ENCODE measurements around the gene CAPNS2.

The CAPNS2 gene

GRCh38 chr16:55532227-55532626 lies 34.3 kb upstream of the CAPNS2 start:
- no peak overlapping the region for H3K27ac ChIP-seq (replicated peaks)
- TF ChIP-seq, protein P1, sequence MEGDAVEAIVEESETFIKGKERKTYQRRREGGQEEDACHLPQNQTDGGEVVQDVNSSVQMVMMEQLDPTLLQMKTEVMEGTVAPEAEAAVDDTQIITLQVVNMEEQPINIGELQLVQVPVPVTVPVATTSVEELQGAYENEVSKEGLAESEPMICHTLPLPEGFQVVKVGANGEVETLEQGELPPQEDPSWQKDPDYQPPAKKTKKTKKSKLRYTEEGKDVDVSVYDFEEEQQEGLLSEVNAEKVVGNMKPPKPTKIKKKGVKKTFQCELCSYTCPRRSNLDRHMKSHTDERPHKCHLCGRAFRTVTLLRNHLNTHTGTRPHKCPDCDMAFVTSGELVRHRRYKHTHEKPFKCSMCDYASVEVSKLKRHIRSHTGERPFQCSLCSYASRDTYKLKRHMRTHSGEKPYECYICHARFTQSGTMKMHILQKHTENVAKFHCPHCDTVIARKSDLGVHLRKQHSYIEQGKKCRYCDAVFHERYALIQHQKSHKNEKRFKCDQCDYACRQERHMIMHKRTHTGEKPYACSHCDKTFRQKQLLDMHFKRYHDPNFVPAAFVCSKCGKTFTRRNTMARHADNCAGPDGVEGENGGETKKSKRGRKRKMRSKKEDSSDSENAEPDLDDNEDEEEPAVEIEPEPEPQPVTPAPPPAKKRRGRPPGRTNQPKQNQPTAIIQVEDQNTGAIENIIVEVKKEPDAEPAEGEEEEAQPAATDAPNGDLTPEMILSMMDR (IDR thresholded peaks at IDR 0.05; ENCODE audit: insufficient read depth, low read length), result no peak
- TF ChIP-seq REST (IDR thresholded peaks at IDR 0.05; ENCODE audit: insufficient replicate concordance, low read depth) (no peak), GABPA (IDR thresholded peaks at IDR 0.05; ENCODE audit: low read depth) (no peak), POLR2AphosphoS5 (IDR thresholded peaks at IDR 0.05; ENCODE audit: low read depth) (no peak), SPI1 (IDR thresholded peaks at IDR 0.05; ENCODE audit: borderline replicate concordance, low read depth) (no peak)
- DNase-seq (ENCODE audit: low read depth in 1 of 2, low spot score in 1 of 2), result no peak
- no peak overlapping the region for H3K4me3 ChIP-seq (replicated peaks; ENCODE audit: insufficient read depth, low read length)
- no peaks in the 10 kb centered on the region for H3K27me3 ChIP-seq (ENCODE audit: insufficient read depth, poor library complexity, severe bottlenecking)

- Histone ChIP-seq H3K27ac (replicated peaks) (no peak overlapping the region), H3K27me3 (ENCODE audit: insufficient read depth, poor library complexity, severe bottlenecking) (no peaks in the 10 kb centered on the region), H3K4me3 (replicated peaks; ENCODE audit: insufficient read depth, low read length) (no peak overlapping the region)
- TF ChIP-seq, protein P1 (IDR thresholded peaks at IDR 0.05; ENCODE audit: insufficient read depth, low read length), result no peak
- TF ChIP-seq GABPA (IDR thresholded peaks at IDR 0.05; ENCODE audit: low read depth) (no peak), SPI1 (IDR thresholded peaks at IDR 0.05; ENCODE audit: borderline replicate concordance, low read depth) (no peak), REST (IDR thresholded peaks at IDR 0.05; ENCODE audit: insufficient replicate concordance, low read depth) (no peak), POLR2AphosphoS5 (IDR thresholded peaks at IDR 0.05; ENCODE audit: low read depth) (no peak)
- no peak for DNase-seq (ENCODE audit: low read depth in 1 of 2, low spot score in 1 of 2)
Measured at GRCh38 chr16:55534756-55535155, 31.7 kb upstream of the CAPNS2 start.

DNA sequence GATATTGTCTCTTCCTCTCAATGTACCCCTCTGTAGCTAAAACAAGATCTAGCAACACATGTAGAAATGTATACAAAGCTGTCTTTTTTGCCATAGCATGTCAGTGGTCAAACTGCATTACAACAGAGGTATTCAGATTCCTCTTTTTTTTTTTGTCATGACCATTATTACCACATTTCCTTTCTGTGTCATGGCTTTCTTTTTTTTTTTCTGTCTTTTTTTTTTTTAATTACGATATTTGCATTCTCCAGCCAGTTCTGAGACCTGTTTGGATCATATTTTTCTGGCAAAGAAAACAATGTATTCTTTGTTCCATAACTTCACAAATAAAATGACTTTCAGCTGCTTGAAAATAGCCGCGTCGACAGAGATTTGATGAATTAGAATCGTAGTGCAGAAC lies 27.4 kb upstream of the CAPNS2 start:
- TF ChIP-seq SPI1 (IDR thresholded peaks at IDR 0.05; ENCODE audit: borderline replicate concordance, low read depth) (peak; percentile 50; the same call in 1 of the 2 replicates), POLR2AphosphoS5 (IDR thresholded peaks at IDR 0.05; ENCODE audit: low read depth) (no peak), GABPA (IDR thresholded peaks at IDR 0.05; ENCODE audit: low read depth) (no peak)
- peak overlapping the region; percentile 78 for H3K27ac ChIP-seq (replicated peaks)
- no peak overlapping the region for H3K4me3 ChIP-seq (replicated peaks; ENCODE audit: insufficient read depth, low read length)
- DNase-seq (ENCODE audit: low read depth in 1 of 2, low spot score in 1 of 2), result peak in 1 of 2 experiments; percentile 58
- H3K27me3 ChIP-seq (ENCODE audit: insufficient read depth, poor library complexity, severe bottlenecking), result no peaks in the 10 kb centered on the region

GRCh38 chr16:55539488-55539887 lies 27.0 kb upstream of the CAPNS2 start:
- no peaks in the 10 kb centered on the region for H3K27me3 ChIP-seq (ENCODE audit: insufficient read depth, poor library complexity, severe bottlenecking)

More at GRCh38 chr16:55539488-55539887, 27.0 kb upstream of the CAPNS2 start:
- peak in 1 of 2 experiments; percentile 12 for DNase-seq (ENCODE audit: low read depth in 1 of 2, low spot score in 1 of 2)
- TF ChIP-seq SPI1 (IDR thresholded peaks at IDR 0.05; ENCODE audit: borderline replicate concordance, low read depth) (no peak), GABPA (IDR thresholded peaks at IDR 0.05; ENCODE audit: low read depth) (no peak), REST (IDR thresholded peaks at IDR 0.05; ENCODE audit: insufficient replicate concordance, low read depth) (no peak), POLR2AphosphoS5 (IDR thresholded peaks at IDR 0.05; ENCODE audit: low read depth) (no peak)
- TF ChIP-seq, protein P1 (IDR thresholded peaks at IDR 0.05; ENCODE audit: insufficient read depth, low read length), result no peak
- H3K27ac ChIP-seq (replicated peaks), result peak overlapping the region; percentile 78
- no peak overlapping the region for H3K4me3 ChIP-seq (replicated peaks; ENCODE audit: insufficient read depth, low read length)
